ENCODE results near the gene SELENOS.

SELENOS gene

GRCh38 chr15:101251830-101252820, 25.2 kb downstream of the SELENOS start, which contains the start of gene CHSY1:
Gene CHSY1 (minus strand): TSS chr15:101252048. CDS start chr15:101251456, 592 bp downstream.
- peak; percentile 79 for DNase-seq (ENCODE audit: low spot score)

DNA sequence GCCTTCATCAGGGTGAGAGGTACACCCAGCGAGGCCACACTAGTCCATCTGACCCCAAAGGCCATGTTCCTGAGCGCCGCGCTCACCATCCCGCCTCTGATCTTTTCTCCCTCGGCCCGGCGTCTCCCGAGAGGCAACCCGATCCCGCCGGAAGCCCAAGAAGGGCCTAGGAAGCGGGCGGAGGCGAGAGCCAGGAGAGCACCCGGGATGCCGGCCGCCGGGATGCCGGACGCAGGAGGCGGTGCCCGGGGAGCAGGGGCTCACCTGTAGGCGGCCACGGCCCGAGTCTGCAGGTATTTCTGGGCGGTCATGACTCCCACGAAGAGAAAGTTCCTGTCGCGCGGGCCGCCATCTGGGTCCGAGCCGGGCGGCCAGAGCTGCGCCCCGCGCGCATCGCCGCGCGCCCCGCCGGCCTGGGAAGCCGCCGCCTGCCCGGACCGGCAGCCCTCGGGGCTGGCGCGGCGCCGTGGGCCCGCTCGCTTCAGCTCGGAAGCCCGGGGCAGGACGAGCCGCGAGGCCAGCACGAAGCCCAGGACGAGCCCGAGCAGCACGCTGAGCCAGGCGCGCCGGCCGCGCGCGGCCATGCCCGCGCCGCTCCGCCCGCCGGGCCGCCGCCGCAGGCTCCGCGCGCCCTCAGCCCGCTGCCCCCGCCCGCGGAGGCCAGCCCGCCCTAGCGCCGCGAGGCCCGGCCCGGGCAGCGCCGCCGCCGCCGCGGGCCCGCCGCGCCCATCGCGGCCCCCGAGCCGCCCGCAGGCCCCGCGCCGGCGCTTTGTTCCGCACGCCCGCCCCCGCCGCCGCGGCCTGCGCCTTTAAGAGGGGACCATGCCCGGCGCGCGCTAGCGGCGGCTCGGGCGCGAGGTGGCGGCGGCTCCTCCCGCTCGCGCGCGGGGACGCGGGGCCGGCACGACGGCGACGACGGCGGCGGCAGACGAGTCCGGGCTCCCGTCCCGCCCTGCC, 26.1 kb downstream of the SELENOS start:
- no peak for DNase-seq (ENCODE audit: low spot score)

DNA sequence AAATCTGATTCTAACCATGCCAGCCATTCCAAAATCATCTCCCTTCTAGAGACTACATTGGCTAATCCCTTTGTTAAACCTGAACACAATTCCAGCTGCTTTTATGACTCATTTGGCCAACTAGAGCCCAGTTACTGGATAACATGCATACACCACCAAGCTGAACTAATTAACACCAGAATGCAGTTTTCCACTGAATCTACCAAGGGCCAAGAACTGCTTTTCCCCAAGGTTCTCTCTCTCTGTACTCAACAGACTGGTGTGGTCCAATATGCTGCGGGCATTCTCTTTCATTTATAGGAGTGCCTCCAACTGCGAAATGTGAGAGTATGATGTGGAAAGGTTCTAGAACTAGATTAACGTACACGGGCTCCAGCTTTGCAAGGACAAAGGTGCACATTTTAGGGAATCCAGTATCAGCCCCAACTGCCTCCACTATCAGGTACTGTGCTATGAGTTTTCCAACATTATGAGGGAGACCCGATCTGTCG, 26.9 kb downstream of the SELENOS start:
- no peak for DNase-seq (ENCODE audit: low spot score)

DNA sequence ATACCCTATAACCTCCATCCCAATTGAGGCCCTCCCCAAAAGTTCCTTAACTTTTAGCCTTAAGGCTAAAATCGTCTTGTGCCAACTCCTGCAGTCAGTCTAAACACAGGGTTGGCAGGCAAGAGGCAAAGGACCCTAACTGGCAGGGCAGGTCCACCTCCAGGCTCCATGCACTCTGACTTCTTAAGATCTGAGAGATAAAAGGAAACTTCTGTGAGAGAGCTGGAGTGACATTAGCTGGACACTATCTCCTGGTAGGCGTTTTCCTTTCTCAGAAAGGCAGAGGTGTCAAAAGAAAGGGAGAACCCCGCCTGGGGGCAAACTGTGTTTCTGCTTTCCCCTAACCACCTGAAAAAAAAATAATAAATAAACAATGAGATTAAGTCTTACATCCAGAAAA, 29.0 kb downstream of the SELENOS start:
- no peak for DNase-seq (ENCODE audit: low spot score)

DNA sequence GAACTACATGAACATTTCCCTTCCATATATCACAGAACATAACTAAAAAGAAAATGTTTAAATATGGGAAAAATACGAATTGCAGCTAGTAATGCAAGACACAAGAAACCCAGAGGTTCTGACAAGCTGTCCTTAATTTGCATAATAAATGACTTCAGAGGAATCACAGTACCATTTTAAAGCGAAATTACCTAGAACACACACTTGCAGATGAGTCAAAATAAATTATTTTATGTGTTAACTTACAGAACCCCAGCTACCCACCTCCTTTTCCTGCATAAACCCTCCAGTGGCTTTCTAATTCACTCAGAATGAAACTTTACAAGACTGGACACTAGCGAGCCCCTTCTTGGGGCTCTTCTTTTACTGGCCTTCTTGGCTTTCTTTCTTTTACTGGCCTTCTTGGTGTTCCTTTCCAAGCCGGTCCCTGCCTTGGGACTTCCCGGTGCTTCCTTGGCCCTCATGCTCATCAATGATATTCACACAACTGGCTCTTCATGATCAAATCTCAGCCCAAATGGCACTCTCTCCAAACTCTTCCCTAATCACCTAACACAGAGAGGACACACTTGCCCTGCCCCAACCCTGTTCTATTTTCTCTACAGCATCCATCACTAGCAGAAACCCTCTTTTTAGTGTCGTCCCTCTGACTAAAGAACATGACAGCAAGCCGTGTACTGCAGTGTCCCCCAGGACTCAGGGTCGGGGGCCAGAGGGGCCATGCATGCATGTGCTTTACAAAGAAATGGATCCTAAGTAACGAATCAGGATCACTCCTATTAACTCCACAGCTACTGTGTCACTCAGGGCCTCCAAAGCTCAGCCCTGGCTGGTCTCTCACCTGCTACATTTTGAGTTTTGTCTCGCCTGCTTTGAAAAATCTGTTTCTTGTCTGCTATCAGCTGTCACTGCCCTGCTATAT, 30.2 kb downstream of the SELENOS start:
- DNase-seq (ENCODE audit: low spot score): no peak

DNA sequence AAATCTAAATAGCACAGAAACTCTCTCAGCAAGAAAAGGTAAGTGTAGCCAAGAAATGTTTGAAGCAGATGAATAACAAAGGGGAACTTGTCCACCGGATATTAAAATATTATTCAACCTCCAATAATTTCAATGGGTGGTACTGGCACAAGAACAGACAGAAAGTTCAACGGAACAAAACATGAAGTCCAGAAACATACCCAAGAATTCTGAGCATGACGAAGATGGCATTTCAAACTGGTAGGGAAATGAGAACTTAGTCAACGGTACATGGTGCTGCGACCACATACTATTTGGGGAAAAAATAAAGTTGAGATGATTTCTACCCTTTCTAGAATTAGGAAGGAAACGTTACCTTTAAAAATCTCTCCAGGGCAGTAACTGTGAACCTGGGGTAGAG, 30.9 kb downstream of the SELENOS start:
- no peak for DNase-seq (ENCODE audit: low spot score)

GRCh38 chr15:101244889-101245668, 32.2 kb downstream of the SELENOS start:
- DNase-seq (ENCODE audit: low spot score): no peak

GRCh38 chr15:101244036-101244781, 33.1 kb downstream of the SELENOS start:
- DNase-seq (ENCODE audit: low spot score): no peak

GRCh38 chr15:101243420-101243819, 33.9 kb downstream of the SELENOS start:
- DNase-seq (ENCODE audit: low spot score): no peak

DNA sequence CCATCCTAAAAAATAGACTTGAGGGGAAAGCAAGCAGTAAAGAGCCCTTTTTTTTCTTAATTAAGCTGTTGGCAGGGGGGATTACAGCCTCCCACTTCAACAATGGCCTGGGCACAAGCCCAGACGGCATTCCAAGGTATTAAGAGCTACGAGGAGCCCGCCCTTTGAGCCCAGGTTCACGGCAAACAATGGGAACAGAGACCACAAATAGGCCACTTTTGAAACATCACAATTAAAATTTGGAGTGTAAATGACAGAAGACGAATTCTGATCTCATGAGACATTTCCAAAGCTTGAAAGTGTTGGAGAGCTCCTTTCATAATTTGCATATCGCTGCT, 34.3 kb downstream of the SELENOS start:
- DNase-seq (ENCODE audit: low spot score): no peak

DNA sequence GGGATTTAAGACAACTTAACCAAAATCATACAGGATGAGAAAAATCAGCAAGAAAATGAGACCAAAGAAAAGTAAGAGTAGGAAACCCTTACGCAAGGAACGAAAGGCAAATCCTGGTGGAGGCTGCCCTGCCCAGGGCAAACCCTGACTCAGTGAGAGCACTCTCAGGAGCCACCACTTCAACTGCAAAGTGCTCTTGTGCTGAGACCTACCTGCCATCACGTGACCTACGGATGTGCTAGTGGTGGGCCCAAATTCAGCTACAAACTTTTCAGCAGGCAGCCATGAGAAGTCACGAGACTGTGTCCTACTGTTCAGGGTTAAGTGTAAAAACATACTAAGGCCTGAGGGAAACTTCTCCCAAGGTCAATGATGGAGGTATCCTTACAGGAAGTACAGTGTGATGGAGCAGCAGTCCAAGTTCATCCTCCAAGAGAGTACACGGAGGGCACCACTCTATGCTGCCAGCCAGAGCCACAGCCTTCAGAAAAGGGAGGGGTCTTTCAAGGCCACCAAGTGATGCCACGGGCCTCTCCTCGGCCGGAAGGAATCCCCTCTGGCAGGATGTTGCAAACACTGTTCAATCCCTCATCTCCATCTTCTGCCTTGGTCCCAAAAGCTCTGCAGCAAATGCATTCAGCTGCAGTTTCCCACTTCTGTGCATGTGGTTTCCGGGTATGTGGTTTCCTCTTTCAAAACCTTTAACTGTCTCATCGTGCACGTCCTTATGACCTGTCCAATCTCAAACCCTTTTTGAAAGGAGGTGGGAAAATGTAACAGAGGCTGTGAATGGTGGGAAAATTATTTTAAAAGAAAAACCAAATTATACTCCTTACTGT, 34.9 kb downstream of the SELENOS start:
- no peak for DNase-seq (ENCODE audit: low spot score)

GRCh38 chr15:101240358-101240757, 36.9 kb downstream of the SELENOS start:
- no peak for DNase-seq (ENCODE audit: low spot score)

- no peak for DNase-seq (ENCODE audit: low spot score)
Measured at GRCh38 chr15:101239724-101240136, 37.6 kb downstream of the SELENOS start.

- no peak for DNase-seq (ENCODE audit: low spot score)
Measured at GRCh38 chr15:101237251-101237650, 40.0 kb downstream of the SELENOS start.

- no peak for DNase-seq (ENCODE audit: low spot score)
Measured at GRCh38 chr15:101233651-101234280, 43.5 kb downstream of the SELENOS start.

DNA sequence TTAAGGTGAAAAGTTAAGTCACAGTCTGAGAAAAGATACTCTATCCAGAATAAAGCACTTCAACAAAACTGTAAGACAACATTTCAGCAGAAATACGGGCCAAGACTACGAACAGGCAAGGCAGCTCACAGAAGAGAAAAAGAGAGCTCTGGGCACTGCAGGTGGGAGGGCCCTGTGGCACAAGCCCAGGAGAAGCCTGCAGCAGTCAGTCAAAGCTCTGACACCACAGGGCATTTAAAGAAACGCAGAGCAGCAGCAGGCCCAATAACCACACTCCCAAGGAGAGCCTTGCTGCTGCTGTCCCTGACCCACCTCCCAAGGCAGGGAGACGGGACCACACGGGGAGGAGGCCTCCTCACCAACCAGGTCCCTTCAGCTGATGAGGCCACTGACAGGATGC, 44.6 kb downstream of the SELENOS start:
- no peak for DNase-seq (ENCODE audit: low spot score)

DNA sequence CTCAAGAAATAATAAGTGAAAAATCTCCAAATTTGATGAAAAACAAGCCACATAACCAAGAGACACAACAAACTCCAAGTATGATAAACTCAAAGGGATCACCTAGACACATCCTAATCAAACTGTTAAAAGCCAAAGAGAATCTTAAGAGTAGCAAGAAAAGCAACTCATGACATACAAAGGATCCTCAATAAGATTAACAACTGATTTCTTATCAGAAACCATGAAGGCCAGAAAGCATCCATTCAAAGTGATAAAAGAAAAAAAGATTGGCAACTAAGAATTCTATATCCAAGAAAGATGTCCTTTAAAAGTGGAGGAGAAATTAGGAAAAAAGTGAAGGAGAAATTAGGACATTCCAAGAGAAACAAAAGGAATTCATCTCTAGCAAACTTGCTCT, 49.0 kb downstream of the SELENOS start:
- no peak for DNase-seq (ENCODE audit: low spot score)

DNA sequence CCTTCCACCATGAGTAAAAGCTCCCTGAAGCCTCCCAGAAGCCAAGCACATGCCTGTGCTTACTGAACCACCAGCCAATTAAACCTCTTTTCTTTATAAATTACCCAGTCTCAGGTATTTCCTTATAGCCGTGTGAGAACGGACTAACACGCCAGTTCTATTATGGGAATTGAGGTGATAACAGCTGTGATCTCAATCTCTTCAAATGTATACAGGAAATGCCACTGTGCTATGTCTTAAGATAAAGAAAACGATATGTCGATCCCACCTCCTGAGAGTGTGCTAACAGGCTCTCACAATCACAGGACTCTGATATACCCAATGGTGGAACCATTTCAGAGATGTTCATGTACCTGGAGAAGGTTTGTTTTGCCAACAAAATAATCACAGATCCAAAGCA, 51.6 kb downstream of the SELENOS start:
- DNase-seq (ENCODE audit: low spot score): no peak

Measured in SK-N-DZ (cell line).